Neural crest cell (in vitro differentiated cells): ENCODE data around the gene ADAM17. TPM values are rescaled to one million over a fixed set of nuclear protein-coding genes. Genes with fewer than 3 reads are reported as not detected.
A peak's percentile ranks its signal among the peaks of the same experiment; 100 is the strongest.

Experiments
- DNase-seq: peaks from one replicate; pipeline ENCODE4 v3.0.0; 2021; ENCODE audit warnings: low read depth, mixed read lengths, low spot score
- H3K27ac Mint-ChIP-seq: one replicate; pipeline ENCODE4 v1.8.0; 2021; ENCODE audit warnings: mild to moderate bottlenecking, mixed read lengths; ENCODE audit not compliant: unreplicated experiment
- H3K27me3 Mint-ChIP-seq: 2 replicates; pipeline ENCODE4 v1.8.0; 2021; ENCODE audit warnings: low read depth, mild to moderate bottlenecking, mixed read lengths
- H3K36me3 Mint-ChIP-seq: 2 replicates; pipeline ENCODE4 v1.8.0; 2021; ENCODE audit warnings: low read depth, mild to moderate bottlenecking, mixed read lengths
- H3K4me1 Mint-ChIP-seq: 2 replicates; pipeline ENCODE4 v1.8.0; 2021; ENCODE audit warnings: mixed read lengths
- H3K4me3 Mint-ChIP-seq: one replicate; pipeline ENCODE4 v1.8.0; 2021; ENCODE audit warnings: mild to moderate bottlenecking, mixed read lengths
- H3K9me3 Mint-ChIP-seq: 2 replicates; pipeline ENCODE4 v1.8.0; 2021; ENCODE audit warnings: mixed read lengths
- total RNA-seq: library from RNA; stranded (reverse); gene quantifications from 2 replicates; pipeline ENCODE4 v1.2.1, GENCODE V29; 2021
- TF ChIP-seq, protein P1 (sequence below): fragments of 200-600 bp; sonication (generic); conservative IDR thresholded peaks from 2 replicates; pipeline ENCODE4 v1.5.0; 2021; ENCODE audit warnings: antibody characterized with exemption, mild to moderate bottlenecking

The ADAM17 gene
- total RNA-seq, 1 donor from 2014 or later: 39.6 TPM

DNA sequence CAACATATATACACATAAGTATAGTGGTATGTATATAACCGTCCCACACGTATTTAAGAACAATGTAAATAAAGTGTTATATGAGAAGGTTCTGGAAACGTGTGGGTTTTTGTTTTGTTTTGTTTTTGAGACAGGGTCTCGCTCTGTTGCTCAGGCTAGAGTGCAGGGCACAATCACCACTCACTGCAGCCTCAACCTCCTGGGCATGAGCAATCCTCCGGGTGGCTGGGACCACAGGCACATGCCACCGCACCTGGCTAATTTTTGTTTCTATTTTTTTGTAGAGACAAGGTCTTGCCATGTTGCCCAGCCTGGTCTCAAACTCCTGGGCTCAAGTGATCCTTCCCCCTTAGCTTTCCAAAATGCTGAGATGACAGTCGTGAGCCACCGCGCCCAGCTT, 6.2 kb downstream of the ADAM17 start:
- no peaks in the 10 kb centered on the region for H3K9me3 Mint-ChIP-seq
- H3K4me3 Mint-ChIP-seq: no peak overlapping the region
- H3K4me1 Mint-ChIP-seq: peaks cover 37% of the 10 kb centered on the region
- no peaks in the 10 kb centered on the region for H3K27me3 Mint-ChIP-seq
- TF ChIP-seq, protein P1, sequence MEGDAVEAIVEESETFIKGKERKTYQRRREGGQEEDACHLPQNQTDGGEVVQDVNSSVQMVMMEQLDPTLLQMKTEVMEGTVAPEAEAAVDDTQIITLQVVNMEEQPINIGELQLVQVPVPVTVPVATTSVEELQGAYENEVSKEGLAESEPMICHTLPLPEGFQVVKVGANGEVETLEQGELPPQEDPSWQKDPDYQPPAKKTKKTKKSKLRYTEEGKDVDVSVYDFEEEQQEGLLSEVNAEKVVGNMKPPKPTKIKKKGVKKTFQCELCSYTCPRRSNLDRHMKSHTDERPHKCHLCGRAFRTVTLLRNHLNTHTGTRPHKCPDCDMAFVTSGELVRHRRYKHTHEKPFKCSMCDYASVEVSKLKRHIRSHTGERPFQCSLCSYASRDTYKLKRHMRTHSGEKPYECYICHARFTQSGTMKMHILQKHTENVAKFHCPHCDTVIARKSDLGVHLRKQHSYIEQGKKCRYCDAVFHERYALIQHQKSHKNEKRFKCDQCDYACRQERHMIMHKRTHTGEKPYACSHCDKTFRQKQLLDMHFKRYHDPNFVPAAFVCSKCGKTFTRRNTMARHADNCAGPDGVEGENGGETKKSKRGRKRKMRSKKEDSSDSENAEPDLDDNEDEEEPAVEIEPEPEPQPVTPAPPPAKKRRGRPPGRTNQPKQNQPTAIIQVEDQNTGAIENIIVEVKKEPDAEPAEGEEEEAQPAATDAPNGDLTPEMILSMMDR: no peak
- DNase-seq: no peak
- no peak overlapping the region for H3K27ac Mint-ChIP-seq
- no peaks in the 10 kb centered on the region for H3K36me3 Mint-ChIP-seq

DNA sequence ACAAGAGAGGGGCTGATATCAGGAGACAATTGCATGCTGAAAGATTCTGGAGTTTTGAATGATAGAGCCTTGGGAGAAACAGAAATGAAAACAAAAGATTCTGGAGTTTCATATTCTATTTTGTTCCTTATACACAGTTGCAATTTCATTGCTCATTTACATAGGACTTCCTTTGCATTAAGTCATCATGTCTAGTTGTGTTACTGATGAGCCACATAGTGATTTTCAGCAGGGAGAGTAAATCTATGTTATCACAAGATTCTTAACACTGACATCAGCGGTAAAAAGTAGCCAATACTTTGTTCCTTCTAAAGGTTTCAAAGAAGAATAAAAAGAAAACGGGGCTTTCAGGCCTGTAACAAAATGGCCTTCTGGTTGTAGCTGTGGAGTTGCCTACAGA, 7.1 kb downstream of the ADAM17 start:
- H3K4me1 Mint-ChIP-seq: peaks cover 36% of the 10 kb centered on the region
- TF ChIP-seq, protein P1: no peak
- H3K27ac Mint-ChIP-seq: no peak overlapping the region
- H3K4me3 Mint-ChIP-seq: peak overlapping the region; percentile 38
- H3K9me3 Mint-ChIP-seq: no peaks in the 10 kb centered on the region
- no peak for DNase-seq
- H3K27me3 Mint-ChIP-seq: no peaks in the 10 kb centered on the region
- H3K36me3 Mint-ChIP-seq: peaks cover 2% of the 10 kb centered on the region

DNA sequence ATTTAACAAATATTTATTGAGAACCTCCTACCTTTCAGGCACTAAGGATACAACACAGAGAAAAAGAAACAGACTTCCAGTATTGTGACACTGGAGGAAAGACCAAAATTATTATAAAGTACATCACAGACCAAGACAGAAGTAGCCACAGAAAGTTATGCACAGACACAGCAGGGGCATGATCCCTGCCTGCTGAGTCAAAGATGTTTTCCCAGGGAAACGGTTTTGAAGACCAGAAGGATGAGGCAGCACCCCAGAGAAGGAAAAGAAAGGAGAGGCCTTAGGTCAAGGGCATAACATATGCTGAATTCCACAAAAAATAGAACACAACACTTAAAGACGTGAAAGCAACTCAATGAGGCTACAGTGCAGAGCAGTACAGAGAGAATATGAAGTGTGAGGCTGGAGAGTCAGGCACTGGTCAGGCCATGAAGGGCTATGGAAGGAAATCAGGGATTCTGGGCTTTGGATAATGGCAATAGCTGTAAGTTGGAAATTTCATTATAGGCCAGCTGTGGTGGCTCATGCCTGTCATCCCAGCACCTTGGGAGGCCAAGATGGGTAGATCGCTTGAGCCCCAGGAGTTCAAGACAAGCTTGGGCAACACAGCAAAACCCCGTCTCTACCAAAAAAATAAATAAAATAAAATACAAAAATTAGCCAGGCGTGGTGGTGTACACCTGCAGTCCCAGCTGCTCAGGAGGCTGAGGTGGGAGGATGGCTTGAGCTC, 8.2 kb downstream of the ADAM17 start:
- TF ChIP-seq, protein P1: no peak
- no peaks in the 10 kb centered on the region for H3K27me3 Mint-ChIP-seq
- H3K36me3 Mint-ChIP-seq: peaks cover 3% of the 10 kb centered on the region
- DNase-seq: no peak
- no peaks in the 10 kb centered on the region for H3K9me3 Mint-ChIP-seq
- H3K4me1 Mint-ChIP-seq: peaks cover 35% of the 10 kb centered on the region
- no peak overlapping the region for H3K4me3 Mint-ChIP-seq
- no peak overlapping the region for H3K27ac Mint-ChIP-seq

DNA sequence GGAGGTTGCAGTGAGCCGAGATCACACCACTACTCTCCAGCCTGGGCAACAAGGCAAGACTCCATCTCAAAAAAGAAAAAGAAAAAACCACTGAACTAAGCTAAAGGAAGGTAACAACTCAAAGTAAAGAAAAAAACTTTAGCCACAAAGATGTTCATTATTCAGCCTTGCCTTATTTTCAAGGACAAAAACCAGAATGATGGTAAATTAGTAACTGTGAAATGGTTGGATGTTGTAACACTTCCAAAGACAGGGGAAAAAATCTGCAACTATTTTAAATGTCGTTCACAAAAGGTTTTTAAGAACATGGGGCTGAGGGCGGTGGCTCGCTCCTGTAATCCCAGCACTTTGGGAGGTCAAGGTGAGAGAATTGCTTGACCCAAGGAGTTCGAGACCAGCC, 10.1 kb downstream of the ADAM17 start:
- Mint-ChIP-seq H3K36me3 (peaks cover 3% of the 10 kb centered on the region), H3K27me3 (no peaks in the 10 kb centered on the region), H3K4me1 (peaks cover 28% of the 10 kb centered on the region), H3K27ac (no peak overlapping the region), H3K4me3 (no peak overlapping the region), H3K9me3 (no peaks in the 10 kb centered on the region)
- no peak for DNase-seq
- TF ChIP-seq, protein P1: no peak

DNA sequence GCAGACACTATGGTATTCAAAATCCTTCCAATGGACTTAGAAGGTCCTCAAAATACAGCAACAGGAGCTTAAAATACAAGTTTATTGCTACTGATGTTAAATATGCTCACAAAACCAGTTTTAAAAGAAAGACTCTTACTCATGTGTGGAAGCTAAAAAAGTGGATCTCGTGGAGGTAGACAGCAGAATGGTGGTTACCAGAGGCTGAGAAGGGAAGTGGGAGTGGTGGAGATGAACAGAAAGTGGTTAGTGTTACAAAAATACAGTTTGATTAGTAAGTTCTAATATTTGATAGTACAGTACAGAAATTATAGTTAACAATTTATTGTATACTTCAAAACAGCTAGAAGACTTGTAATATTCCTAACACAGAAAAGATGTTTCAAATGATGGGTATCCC, 12.1 kb downstream of the ADAM17 start:
- Mint-ChIP-seq H3K9me3 (no peaks in the 10 kb centered on the region), H3K4me1 (peaks cover 25% of the 10 kb centered on the region), H3K36me3 (peaks cover 8% of the 10 kb centered on the region), H3K4me3 (no peak overlapping the region), H3K27ac (no peak overlapping the region), H3K27me3 (no peaks in the 10 kb centered on the region)
- DNase-seq: no peak
- TF ChIP-seq, protein P1: no peak
